Effector memory CD8-positive, alpha-beta T cell (primary cell): ENCODE results near the gene TMEM132E.

Experiments
- ATAC-seq: fragments of 150-1000 bp; cut with Tn5 transposase; replicated peaks from 2 replicates; pipeline ENCODE4 v1.10.0; 2021; ENCODE audit warnings: mild to moderate bottlenecking, moderate library complexity
- DNase-seq, 3 experiments: peaks; one replicate each; pipeline ENCODE4 v3.0.0; 2021
- H3K27ac Mint-ChIP-seq, 2 donors: one replicate each; pipeline ENCODE4 v1.8.0; 2022; ENCODE audit warnings: mild to moderate bottlenecking in 2 of 2, mixed read lengths in 2 of 2, moderate library complexity in 2 of 2
- H3K27me3 Mint-ChIP-seq, 2 donors: one replicate each; pipeline ENCODE4 v1.8.0; 2022; ENCODE audit warnings: mixed read lengths in 2 of 2
- H3K36me3 Mint-ChIP-seq: one replicate; pipeline ENCODE4 v1.8.0; 2022; ENCODE audit warnings: mild to moderate bottlenecking, moderate library complexity, mixed read lengths; ENCODE audit not compliant: insufficient read depth
- H3K4me1 Mint-ChIP-seq, 2 donors: one replicate each; pipeline ENCODE4 v1.8.0; 2022; ENCODE audit warnings: low read depth in 2 of 2, mixed read lengths in 2 of 2
- H3K4me3 Mint-ChIP-seq, 2 donors: one replicate each; pipeline ENCODE4 v1.8.0; 2022; ENCODE audit warnings: mild to moderate bottlenecking in 2 of 2, mixed read lengths in 2 of 2, moderate library complexity in 2 of 2
- H3K9me3 Mint-ChIP-seq, 2 donors: one replicate each; pipeline ENCODE4 v1.8.0; 2022; ENCODE audit warnings: mixed read lengths in 2 of 2

The TMEM132E gene

DNA sequence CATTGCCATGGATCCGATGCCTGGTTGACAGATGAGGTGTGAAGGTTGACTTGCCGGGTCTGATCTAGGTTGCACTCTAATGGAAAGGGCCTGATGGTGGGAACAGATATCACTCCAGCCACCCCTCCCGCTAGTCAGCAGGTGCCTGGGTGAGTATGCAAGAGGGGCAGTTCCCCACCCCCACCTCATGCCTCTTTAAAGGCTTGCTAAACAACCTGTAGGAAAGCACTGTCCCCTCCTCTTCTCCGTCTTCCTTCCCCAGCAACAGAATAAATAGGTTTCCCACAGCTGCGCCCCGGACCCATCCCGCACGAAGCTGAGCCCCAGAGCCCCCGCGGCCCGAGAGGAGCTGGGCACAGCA lies 746 bp upstream of the TMEM132E start:
- Mint-ChIP-seq H3K27ac (no peak overlapping the region), H3K36me3 (no peaks in the 10 kb centered on the region), H3K9me3 (no peaks in the 10 kb centered on the region), H3K4me1 (peaks cover 12% of the 10 kb centered on the region in 2 donors), H3K4me3 (peak overlapping the region; percentile 83 to 84), H3K27me3 (peaks cover 73 to 97% of the 10 kb centered on the region in 2 donors)
- ATAC-seq (no peak), DNase-seq (no peak)

DNA sequence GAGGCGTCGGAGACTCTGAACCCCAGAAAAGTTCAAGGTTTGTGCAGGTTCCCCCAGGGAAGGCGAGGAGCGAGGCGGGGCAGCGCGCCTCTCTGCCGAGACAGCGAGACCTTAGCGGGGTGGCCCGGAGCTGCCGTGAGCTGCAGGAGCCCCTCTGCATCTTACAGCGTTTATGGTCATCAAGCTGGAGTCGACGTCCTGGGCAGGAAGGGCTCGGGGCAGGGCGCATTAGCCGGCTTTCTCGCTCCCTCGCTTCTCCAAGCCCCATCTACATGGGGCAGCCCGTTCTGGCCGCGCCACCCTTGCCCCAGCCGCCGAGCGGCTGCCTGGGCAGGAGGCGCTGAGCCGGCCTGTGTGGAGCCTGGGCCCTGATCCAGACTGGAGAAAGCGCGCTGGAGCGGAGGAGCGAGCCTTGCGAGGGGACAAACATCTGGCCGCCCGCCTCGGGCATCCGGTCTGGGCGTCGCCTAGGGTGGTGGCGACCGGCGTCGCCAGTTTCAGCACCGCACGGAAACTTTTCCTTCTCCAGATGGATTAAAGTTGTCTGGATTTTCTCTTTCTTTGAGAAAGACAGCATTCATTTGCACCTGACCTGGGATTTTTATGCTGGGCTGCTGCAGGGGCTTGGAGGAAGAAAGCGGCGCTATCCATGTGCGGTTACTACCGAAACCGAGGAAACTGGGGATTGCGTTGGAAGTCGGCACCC lies 750 bp downstream of the TMEM132E start:
- Mint-ChIP-seq H3K9me3 (no peaks in the 10 kb centered on the region), H3K4me1 (peaks cover 12 to 15% of the 10 kb centered on the region in 2 donors), H3K36me3 (no peaks in the 10 kb centered on the region), H3K27ac (no peak overlapping the region), H3K27me3 (peaks cover 73 to 97% of the 10 kb centered on the region in 2 donors), H3K4me3 (peak overlapping the region; percentile 83 to 84)
- ATAC-seq, result no peak
- no peak for DNase-seq

DNA sequence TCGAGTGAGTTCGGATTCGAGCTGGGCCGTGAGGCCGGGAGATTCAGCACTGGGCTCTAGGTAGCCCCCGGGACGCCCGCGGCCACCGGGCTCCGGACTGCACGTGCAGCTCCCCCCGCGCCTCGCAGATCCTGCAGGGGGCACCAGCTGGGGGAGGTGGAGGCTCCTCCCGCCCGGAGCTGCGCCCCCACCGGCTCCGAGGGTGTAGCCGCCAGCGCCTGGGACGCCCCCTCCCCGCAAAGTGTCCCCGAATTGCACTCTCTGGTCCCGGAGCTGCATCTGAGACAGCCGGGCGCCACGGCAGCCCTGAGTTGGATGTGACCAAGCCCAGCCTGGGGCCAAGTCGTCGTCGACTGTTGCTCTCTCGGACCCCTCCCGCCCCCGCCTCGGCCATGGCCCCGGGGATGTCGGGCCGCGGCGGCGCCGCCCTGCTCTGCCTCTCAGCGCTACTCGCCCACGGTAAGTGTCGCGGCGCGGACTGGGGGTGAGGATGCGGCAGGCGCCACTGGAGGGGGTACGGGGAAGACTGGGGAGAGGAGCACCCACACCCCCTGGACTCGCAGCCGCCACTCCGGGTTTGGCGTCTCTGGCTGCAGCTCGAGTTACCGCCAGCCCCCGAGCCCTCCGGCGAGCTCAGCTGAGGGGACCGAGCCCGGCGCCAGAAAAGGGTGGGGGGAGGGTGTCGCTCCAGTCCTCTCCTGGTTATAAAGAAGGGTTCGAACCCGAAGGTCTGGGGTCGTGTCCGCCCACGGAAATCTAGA lies 1.5 kb downstream of the TMEM132E start:
- Mint-ChIP-seq H3K4me3 (peak overlapping the region; percentile 83 to 84), H3K27ac (no peak overlapping the region), H3K27me3 (peaks cover 75 to 97% of the 10 kb centered on the region in 2 donors), H3K36me3 (no peaks in the 10 kb centered on the region), H3K9me3 (no peaks in the 10 kb centered on the region), H3K4me1 (peaks cover 12 to 16% of the 10 kb centered on the region in 2 donors)
- ATAC-seq, result no peak
- DNase-seq, result no peak

DNA sequence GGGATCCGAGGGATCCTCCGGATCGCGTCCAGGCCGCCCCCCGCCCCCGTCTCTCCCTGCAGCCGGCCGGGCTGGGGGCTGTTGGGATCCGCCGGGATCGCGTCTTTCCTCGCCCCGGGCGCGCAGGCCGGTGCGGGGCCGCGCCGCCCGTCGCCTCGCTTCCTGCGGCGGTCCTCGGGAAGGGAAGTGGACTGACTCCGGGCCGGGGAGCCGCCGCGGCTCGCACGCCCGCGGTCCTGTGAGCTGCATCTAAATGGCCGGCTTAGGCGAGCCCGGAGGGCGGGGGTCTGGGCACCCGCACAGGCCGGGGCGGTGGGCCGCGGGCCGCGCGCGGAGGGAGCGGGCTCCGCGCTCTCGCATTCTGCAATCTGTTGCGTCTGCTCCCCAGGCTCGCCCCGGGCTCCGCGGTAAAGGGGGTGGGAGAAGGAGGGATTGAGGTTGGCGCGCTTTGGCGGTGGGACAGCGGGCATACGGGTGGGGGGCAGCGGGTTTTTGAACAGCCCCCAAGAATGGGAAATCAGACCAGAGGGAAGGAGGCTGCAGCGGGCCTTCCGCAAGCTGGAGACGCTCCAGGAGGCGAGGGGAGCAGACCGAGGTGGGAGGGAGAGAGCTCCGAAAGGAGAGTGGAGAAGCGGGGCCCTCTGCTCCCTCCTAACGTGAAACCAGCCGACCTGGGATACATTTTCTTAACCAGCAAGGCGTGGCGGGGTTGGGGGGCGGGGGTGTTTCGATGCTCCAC lies 2.2 kb downstream of the TMEM132E start:
- H3K27ac Mint-ChIP-seq, result no peak overlapping the region
- no peaks in the 10 kb centered on the region for H3K9me3 Mint-ChIP-seq
- peak overlapping the region in 1 of 2 donors; percentile 36 for H3K4me3 Mint-ChIP-seq
- ATAC-seq, result no peak
- H3K36me3 Mint-ChIP-seq, result no peaks in the 10 kb centered on the region
- H3K4me1 Mint-ChIP-seq, result peaks cover 12 to 16% of the 10 kb centered on the region in 2 donors
- no peak for DNase-seq
- H3K27me3 Mint-ChIP-seq, result peaks cover 68 to 97% of the 10 kb centered on the region in 2 donors

DNA sequence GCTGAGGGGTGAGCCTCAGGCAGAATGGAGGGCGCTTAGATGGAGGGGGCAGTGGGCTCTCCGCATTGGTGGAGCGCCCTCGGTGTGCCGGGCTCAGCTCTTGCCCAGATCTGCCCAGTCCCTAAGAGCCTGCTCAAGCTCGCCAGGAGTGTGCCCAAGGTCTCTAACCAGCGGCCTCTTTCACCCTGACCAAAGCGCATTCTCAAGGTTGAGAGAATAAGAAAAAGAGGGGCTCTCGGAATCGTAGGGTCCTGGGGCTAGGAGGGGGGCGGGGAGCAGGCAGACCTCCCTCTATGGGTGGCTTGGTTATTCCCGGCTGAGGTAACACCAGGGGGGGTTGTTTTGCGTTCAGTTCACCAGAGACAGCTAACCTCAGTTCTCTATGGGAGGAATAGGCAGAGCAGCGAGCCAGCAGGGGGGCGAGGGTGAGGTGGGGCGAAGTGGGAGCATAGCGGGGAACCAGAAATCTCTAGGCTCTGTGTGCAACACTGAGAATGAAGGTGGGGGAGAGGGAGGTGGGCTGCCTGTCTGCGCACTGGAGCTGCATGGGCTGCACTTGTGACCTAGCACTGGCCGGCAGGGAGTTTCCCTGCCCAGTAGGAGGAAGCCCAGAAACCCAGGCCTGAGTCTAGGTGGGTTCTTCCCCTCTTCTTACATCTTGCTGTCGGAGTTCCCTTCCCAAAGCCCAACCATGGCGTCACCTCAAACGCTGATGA lies 3.0 kb downstream of the TMEM132E start:
- Mint-ChIP-seq H3K36me3 (no peaks in the 10 kb centered on the region), H3K27me3 (peaks cover 66 to 97% of the 10 kb centered on the region in 2 donors), H3K4me3 (peak overlapping the region in 1 of 2 donors; percentile 36), H3K4me1 (peaks cover 12 to 16% of the 10 kb centered on the region in 2 donors), H3K27ac (no peak overlapping the region), H3K9me3 (no peaks in the 10 kb centered on the region)
- no peak for DNase-seq
- no peak for ATAC-seq

DNA sequence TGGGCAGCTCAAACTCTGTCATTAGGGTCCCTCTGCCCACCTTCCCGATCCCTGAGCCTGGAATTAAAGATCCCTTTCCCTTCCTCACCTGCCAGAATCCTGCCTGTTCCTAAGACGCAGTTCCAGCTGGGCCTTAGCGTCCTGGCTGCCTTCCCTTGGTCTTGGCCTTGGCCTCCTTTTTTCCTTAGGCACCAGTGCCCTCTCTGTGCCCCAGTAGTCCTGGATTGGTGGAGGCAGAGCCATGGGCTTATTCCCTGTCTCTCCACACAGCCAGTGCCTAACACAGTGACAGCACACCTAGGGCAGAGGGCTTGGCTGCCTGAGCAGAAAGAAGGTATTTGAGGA lies 3.5 kb downstream of the TMEM132E start:
- Mint-ChIP-seq H3K4me3 (no peak overlapping the region), H3K9me3 (no peaks in the 10 kb centered on the region), H3K4me1 (peaks cover 12 to 16% of the 10 kb centered on the region in 2 donors), H3K27me3 (peaks cover 65 to 97% of the 10 kb centered on the region in 2 donors), H3K27ac (no peak overlapping the region), H3K36me3 (no peaks in the 10 kb centered on the region)
- ATAC-seq, result no peak
- DNase-seq, result no peak

DNA sequence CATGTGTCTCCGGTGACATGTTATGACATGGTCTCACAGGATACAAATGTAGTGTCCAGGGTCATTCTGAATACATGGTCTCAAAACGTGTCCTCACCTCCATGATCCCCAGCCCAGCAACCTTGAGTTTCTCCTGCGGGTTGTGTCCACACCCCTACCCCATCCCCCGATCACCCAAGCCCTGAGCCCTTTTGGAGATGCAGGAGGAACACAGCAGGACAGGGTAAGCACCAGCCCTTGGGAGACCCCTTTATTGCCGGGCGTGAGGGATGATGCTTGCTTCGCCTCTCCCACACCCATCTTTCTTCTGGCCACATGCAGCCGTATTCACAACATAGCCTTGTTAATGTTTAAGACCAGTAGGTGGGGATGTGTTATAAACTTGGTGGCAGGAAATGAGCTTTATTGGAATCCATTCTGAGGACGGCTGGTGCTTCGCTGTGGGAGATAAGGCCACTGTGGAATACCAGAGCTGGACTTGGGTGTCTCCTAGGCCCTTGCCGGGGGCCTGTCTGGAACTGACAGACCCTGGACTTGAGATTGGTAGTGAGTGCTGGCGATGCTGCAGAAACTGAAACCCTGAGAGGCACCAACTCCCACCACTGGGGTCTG lies 5.5 kb downstream of the TMEM132E start:
- ATAC-seq, result peak; percentile 19
- peaks cover 59 to 99% of the 10 kb centered on the region in 2 donors for H3K27me3 Mint-ChIP-seq
- H3K9me3 Mint-ChIP-seq, result no peaks in the 10 kb centered on the region
- H3K4me1 Mint-ChIP-seq, result peaks cover 0 to 6% of the 10 kb centered on the region in 2 donors
- no peak overlapping the region for H3K4me3 Mint-ChIP-seq
- H3K27ac Mint-ChIP-seq, result no peak overlapping the region
- no peaks in the 10 kb centered on the region for H3K36me3 Mint-ChIP-seq
- no peak for DNase-seq

DNA sequence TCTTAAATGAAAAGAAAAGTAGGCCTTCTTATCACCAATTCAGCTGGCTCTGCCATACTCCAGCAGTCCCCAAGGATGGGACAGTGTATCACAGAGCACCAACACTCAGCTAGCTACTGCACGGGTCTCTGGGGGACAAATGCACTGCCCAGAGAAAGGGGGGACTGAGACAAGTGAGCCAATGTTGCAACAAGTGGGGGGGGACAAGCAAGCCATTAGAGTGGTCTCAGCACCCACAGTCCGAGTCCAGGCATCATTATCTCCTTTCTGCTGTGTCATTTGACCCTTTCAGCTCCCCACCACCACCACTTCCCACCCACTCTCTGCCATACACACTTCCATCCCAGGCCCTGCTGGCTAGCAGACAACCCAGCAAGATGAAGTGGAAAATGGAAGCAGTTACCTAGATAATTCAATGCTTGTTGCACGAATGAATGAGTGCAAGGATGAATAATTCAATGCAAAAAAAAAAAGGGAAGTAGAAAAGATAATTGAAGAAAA lies 7.0 kb downstream of the TMEM132E start:
- Mint-ChIP-seq H3K4me1 (peaks cover 0 to 6% of the 10 kb centered on the region in 2 donors), H3K27ac (peak overlapping the region in 1 of 2 donors; percentile 3), H3K9me3 (no peaks in the 10 kb centered on the region), H3K27me3 (peaks cover 72 to 100% of the 10 kb centered on the region in 2 donors), H3K36me3 (no peaks in the 10 kb centered on the region), H3K4me3 (no peak overlapping the region)
- ATAC-seq (no peak), DNase-seq (no peak)

DNA sequence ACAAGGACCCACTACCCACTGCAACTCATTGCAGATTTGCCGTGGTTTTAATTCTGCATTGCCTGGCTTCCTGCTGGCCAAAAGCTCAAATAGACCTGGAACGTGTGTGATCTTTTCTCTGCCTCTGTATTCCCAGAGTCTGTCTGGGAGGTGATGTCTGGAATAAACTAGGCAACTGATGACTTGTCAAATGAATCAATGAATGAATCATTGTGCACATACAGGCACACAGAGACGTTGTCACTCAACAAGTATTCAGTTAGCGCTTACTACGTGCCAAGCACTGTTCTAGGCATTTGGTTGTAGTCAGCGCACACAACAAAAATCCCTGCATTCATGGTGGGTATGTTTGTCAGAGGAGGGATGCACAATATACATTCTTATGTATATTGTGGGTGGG lies 8.9 kb downstream of the TMEM132E start:
- ATAC-seq, result no peak
- DNase-seq, result no peak
- no peak overlapping the region for H3K27ac Mint-ChIP-seq
- H3K27me3 Mint-ChIP-seq, result peaks cover 65 to 100% of the 10 kb centered on the region in 2 donors
- no peaks in the 10 kb centered on the region for H3K36me3 Mint-ChIP-seq
- H3K4me1 Mint-ChIP-seq, result peaks cover 0 to 4% of the 10 kb centered on the region in 2 donors
- no peaks in the 10 kb centered on the region for H3K9me3 Mint-ChIP-seq
- H3K4me3 Mint-ChIP-seq, result no peak overlapping the region

DNA sequence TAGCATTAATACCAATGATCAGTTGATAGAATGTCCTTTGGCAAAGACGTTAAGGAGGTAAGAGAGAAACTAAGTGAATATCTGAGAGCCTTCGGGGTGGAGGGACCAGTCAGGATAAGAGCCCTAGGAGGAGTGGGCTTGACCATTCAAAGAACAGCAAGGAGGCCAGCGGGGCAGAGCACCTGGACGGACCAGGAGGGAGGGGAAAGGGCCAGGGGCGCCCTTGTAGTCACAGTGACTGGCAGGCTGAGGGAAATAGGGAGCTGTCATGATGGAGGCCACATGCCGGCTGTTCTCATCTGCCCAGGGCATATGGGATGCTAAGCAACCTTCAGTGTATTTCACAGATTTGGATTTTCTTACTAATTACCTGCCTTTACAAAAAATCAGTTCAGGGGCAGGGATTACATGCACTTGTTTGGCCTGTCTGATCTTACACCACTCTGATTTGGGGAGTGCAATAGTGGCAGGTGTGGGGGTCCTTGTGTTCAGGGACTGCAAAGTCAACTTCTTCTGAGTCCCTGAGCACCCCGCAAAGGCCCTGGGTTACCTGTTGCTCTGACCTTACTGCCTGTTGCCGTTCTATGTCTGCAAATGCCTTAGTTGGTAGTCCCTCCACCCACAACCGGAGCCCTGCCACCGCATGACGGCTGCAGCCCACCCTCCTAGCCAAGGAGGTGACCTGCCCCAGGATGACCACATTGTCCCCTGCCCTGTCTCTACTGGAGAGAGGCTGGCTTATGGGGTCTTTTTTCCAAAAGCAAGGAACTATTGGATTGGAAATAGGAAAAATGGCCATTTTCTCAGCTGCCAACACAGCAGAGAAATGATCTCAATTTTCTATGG lies 10.0 kb downstream of the TMEM132E start:
- H3K27me3 Mint-ChIP-seq, result peaks cover 65 to 100% of the 10 kb centered on the region in 2 donors
- H3K4me3 Mint-ChIP-seq, result no peak overlapping the region
- no peak for ATAC-seq
- DNase-seq, result no peak
- H3K27ac Mint-ChIP-seq, result no peak overlapping the region
- no peaks in the 10 kb centered on the region for H3K36me3 Mint-ChIP-seq
- H3K4me1 Mint-ChIP-seq, result peaks cover 0 to 4% of the 10 kb centered on the region in 2 donors
- no peaks in the 10 kb centered on the region for H3K9me3 Mint-ChIP-seq

DNA sequence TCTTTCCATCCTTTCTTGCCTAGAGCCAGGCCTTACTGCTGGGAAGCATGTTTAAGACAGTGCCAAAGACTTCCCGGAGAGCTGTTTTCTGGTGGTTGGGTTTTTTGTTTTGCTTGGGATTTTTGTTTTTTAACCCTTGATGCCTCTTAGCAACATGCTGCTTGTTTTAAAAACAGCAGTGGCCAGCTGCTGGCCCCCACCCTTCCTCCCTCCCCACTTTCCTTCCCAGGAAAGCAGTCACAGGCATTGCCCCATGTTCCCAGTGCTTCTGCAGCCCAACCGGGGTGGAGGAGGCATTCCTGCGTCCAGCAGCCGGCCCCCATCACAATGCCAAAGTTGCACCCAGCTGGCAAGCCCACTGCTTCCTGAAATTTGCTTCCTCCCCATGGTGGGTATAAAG lies 12.6 kb downstream of the TMEM132E start:
- ATAC-seq (no peak), DNase-seq (no peak)
- Mint-ChIP-seq H3K4me3 (no peak overlapping the region), H3K36me3 (no peaks in the 10 kb centered on the region), H3K9me3 (no peaks in the 10 kb centered on the region), H3K4me1 (no peaks in the 10 kb centered on the region), H3K27ac (no peak overlapping the region), H3K27me3 (peaks cover 64 to 97% of the 10 kb centered on the region in 2 donors)

DNA sequence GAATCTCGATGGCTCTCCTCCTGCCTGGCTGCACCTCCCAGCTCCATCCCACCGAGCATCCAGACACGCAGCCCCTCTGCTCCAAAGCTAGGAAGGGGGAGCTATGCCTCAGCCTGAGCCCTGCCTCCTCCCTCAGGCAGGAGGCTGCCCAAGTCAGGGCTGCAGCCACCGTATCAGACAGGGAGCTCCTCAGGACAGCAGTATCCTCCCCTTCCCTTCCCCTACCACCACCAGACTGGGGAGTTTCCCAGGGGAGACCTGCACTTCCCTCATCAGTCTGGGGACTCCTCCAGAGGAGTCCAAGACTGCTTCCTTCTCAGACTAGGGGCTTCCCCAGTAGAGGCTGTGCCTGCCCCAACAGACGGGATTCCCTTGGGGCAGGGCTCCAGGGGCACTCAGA lies 17.5 kb downstream of the TMEM132E start:
- ATAC-seq (no peak), DNase-seq (no peak)
- peaks cover 50 to 90% of the 10 kb centered on the region in 2 donors for H3K27me3 Mint-ChIP-seq
- no peak overlapping the region for H3K27ac Mint-ChIP-seq
- no peak overlapping the region for H3K4me3 Mint-ChIP-seq
- H3K9me3 Mint-ChIP-seq, result no peaks in the 10 kb centered on the region
- no peaks in the 10 kb centered on the region for H3K4me1 Mint-ChIP-seq
- no peaks in the 10 kb centered on the region for H3K36me3 Mint-ChIP-seq
